T-helper 1 cell treated with Interleukin-12 subunit alpha and Interleukin-12 subunit beta and Interleukin-4 antibody, amounts not matched to agents 30 μg/mL and 1 μg/mL, for 36 hours (primary cell): ENCODE measurements around the gene TPX2.

Experiments
- H3K27ac Mint-ChIP-seq: one replicate; pipeline ENCODE4 v1.8.0; 2021; ENCODE audit warnings: mild to moderate bottlenecking, mixed read lengths
- H3K27me3 Mint-ChIP-seq: one replicate; pipeline ENCODE4 v1.8.0; 2021; ENCODE audit warnings: low read depth, mixed read lengths
- H3K36me3 Mint-ChIP-seq: one replicate; pipeline ENCODE4 v1.8.0; 2021; ENCODE audit warnings: low read depth, mixed read lengths
- H3K4me1 Mint-ChIP-seq: one replicate; pipeline ENCODE4 v1.8.0; 2021; ENCODE audit warnings: low read depth, mixed read lengths
- H3K4me3 Mint-ChIP-seq: one replicate; pipeline ENCODE4 v1.8.0; 2021; ENCODE audit warnings: mild to moderate bottlenecking, moderate library complexity, mixed read lengths
- H3K9me3 Mint-ChIP-seq: one replicate; pipeline ENCODE4 v1.8.0; 2021; ENCODE audit warnings: mixed read lengths

The TPX2 gene

DNA sequence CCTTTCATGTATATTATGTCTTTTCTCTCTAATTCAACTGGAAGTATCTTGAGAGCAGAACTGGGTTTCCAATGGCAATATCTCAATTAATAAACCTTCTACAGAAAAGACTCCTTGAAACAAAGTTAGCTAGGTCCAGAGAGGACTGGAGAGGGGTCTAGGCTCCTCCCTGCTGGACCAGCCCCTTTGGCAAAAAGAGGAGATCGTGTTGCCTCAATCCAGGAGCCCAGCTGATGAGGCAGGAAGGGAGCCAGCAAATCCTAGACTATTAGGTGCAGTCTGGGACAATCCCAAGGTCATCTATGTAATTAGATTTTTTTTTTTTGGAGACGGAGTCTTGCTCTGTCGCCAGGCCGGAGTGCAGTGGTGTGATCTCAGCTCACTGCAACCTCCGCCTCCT lies 38.3 kb upstream of the TPX2 start:
- Mint-ChIP-seq H3K27me3 (no peaks in the 10 kb centered on the region), H3K27ac (peak overlapping the region; percentile 94), H3K4me1 (peaks cover 54% of the 10 kb centered on the region), H3K4me3 (peak overlapping the region; percentile 23), H3K36me3 (peaks cover 53% of the 10 kb centered on the region), H3K9me3 (no peaks in the 10 kb centered on the region)

- Mint-ChIP-seq H3K4me3 (peak overlapping the region; percentile 11), H3K27me3 (no peaks in the 10 kb centered on the region), H3K27ac (peak overlapping the region; percentile 59), H3K4me1 (peaks cover 59% of the 10 kb centered on the region), H3K9me3 (no peaks in the 10 kb centered on the region), H3K36me3 (peaks cover 50% of the 10 kb centered on the region)
Measured at GRCh38 chr20:31701591-31701990, 37.5 kb upstream of the TPX2 start.

- Mint-ChIP-seq H3K4me1 (peaks cover 62% of the 10 kb centered on the region), H3K27me3 (no peaks in the 10 kb centered on the region), H3K9me3 (no peaks in the 10 kb centered on the region), H3K36me3 (peaks cover 46% of the 10 kb centered on the region), H3K27ac (no peak overlapping the region), H3K4me3 (no peak overlapping the region)
Measured at GRCh38 chr20:31704225-31705119, 34.6 kb upstream of the TPX2 start.

DNA sequence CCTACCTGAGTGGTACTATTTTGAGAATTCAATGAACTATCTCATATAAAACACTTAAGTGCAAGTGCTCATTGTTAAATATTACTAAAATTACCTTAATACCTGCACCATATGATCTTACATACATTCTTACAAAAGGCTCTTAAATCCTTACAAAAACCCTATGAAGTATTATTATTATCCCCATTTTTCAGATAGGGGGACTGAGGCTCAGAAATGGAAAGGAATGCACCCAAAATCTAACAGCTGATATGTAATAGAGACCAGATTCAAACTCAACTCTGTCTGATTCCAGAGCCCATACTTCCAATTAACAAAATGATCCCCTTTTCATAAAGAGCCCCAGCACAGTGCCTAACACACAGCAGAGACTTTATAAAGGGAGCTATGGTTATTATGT lies 33.9 kb upstream of the TPX2 start:
- Mint-ChIP-seq H3K9me3 (no peaks in the 10 kb centered on the region), H3K4me1 (peaks cover 59% of the 10 kb centered on the region), H3K4me3 (no peak overlapping the region), H3K27me3 (no peaks in the 10 kb centered on the region), H3K36me3 (peaks cover 46% of the 10 kb centered on the region), H3K27ac (no peak overlapping the region)

DNA sequence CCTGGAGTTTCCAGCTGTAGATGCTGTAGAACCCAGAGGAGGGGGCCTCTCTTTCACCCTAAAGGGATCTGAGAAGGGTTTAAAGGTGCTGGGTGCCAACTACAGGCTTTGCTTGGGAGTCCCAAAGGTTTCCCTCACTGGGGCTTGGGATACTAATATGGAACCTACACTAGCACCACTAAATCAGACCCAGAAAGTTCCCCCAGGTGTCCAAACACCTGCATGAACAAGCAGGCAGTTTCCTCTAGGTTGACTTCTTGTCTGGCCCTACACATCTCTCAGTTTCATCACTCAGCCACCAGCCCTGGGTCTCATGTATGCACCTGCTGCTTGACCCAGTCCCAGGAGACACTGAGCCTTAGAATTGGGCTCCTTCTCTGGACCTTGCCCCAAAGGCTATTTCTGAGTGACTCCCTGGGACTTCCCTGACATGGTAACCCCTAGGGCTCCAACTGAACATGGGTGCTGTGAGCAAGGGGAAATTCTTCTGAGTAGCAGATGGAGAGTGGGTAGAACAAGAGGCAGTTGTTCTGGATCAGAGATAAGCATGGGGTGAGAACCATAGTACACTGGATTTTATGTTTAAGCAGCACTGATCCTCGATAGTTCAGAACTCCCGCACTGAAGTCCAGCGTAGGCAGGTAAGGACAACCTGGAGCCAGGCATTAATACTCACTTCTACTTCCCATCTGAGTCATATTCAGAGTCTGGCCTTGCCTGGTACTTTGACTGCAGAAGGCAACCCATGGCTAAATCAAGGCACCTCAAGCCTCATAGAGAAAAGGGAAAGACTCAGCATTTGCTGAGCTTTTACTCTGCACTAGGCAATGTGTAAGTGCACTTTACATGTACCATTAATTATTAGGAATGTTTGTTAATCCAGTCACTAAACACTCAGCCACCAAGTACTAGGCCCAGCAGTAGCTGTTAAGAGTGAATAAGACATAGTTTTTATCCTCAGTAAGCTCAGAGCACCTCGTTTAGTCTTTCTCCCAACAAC lies 33.2 kb upstream of the TPX2 start:
- Mint-ChIP-seq H3K9me3 (no peaks in the 10 kb centered on the region), H3K4me1 (peaks cover 57% of the 10 kb centered on the region), H3K27me3 (no peaks in the 10 kb centered on the region), H3K4me3 (no peak overlapping the region), H3K27ac (peak overlapping the region; percentile 8), H3K36me3 (peaks cover 40% of the 10 kb centered on the region)

- no peak overlapping the region for H3K4me3 Mint-ChIP-seq
- peak overlapping the region; percentile 8 for H3K27ac Mint-ChIP-seq
- peaks cover 41% of the 10 kb centered on the region for H3K36me3 Mint-ChIP-seq
- no peaks in the 10 kb centered on the region for H3K9me3 Mint-ChIP-seq
- H3K4me1 Mint-ChIP-seq: peaks cover 61% of the 10 kb centered on the region
- no peaks in the 10 kb centered on the region for H3K27me3 Mint-ChIP-seq
Measured at GRCh38 chr20:31706607-31707257, 32.4 kb upstream of the TPX2 start.

GRCh38 chr20:31707258-31707615 lies 31.9 kb upstream of the TPX2 start:
- no peaks in the 10 kb centered on the region for H3K9me3 Mint-ChIP-seq
- no peak overlapping the region for H3K4me3 Mint-ChIP-seq
- no peaks in the 10 kb centered on the region for H3K27me3 Mint-ChIP-seq
- peaks cover 36% of the 10 kb centered on the region for H3K36me3 Mint-ChIP-seq
- peaks cover 61% of the 10 kb centered on the region for H3K4me1 Mint-ChIP-seq
- no peak overlapping the region for H3K27ac Mint-ChIP-seq

DNA sequence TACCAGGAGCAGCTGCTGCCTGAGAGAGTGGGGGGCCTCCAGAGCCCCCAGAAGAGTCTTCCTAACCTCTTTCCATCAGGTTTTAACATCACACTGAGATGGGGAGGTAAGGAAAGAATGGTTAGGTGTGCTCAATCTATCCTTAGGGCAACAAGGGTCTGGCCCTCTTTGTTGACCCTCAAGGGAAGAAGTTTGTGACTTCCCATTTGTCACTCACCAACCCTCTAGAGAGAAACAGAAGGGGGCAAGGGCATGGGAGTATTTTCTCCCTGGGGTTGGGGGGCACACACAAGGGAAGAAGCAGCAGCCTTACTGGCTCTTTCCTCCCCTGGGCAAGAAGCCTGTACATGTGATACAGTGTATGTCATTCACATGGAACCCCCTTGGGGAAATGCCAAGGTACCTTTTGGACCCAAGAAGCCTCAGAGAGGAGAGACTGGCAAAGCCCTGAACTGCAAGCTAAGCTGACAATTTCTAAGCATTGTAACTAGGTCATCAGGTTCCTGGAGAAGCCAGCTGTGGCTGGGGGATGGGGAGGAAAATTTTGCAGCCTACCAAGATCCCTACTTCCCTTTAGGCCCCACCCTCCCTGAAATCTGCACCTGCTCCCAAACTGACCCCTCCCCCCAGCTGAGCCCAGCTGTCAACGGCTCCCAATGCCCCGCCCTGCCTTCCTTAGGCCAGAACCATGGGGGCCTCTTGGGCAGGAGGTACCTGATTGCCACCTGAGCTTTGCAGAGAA lies 30.9 kb upstream of the TPX2 start:
- Mint-ChIP-seq H3K36me3 (peaks cover 43% of the 10 kb centered on the region), H3K4me3 (peak overlapping the region; percentile 21), H3K27me3 (no peaks in the 10 kb centered on the region), H3K27ac (peak overlapping the region; percentile 70), H3K9me3 (no peaks in the 10 kb centered on the region), H3K4me1 (peaks cover 68% of the 10 kb centered on the region)

- peak overlapping the region; percentile 13 for H3K4me3 Mint-ChIP-seq
- H3K4me1 Mint-ChIP-seq: peaks cover 74% of the 10 kb centered on the region
- no peaks in the 10 kb centered on the region for H3K27me3 Mint-ChIP-seq
- H3K36me3 Mint-ChIP-seq: peaks cover 50% of the 10 kb centered on the region
- no peaks in the 10 kb centered on the region for H3K9me3 Mint-ChIP-seq
- peak overlapping the region; percentile 81 for H3K27ac Mint-ChIP-seq
Measured at GRCh38 chr20:31708736-31709534, 30.2 kb upstream of the TPX2 start.

- H3K27me3 Mint-ChIP-seq: no peaks in the 10 kb centered on the region
- H3K4me1 Mint-ChIP-seq: peaks cover 72% of the 10 kb centered on the region
- peak overlapping the region; percentile 2 for H3K4me3 Mint-ChIP-seq
- no peak overlapping the region for H3K27ac Mint-ChIP-seq
- no peaks in the 10 kb centered on the region for H3K9me3 Mint-ChIP-seq
- peaks cover 53% of the 10 kb centered on the region for H3K36me3 Mint-ChIP-seq
Measured at GRCh38 chr20:31709939-31710338, 29.2 kb upstream of the TPX2 start.

DNA sequence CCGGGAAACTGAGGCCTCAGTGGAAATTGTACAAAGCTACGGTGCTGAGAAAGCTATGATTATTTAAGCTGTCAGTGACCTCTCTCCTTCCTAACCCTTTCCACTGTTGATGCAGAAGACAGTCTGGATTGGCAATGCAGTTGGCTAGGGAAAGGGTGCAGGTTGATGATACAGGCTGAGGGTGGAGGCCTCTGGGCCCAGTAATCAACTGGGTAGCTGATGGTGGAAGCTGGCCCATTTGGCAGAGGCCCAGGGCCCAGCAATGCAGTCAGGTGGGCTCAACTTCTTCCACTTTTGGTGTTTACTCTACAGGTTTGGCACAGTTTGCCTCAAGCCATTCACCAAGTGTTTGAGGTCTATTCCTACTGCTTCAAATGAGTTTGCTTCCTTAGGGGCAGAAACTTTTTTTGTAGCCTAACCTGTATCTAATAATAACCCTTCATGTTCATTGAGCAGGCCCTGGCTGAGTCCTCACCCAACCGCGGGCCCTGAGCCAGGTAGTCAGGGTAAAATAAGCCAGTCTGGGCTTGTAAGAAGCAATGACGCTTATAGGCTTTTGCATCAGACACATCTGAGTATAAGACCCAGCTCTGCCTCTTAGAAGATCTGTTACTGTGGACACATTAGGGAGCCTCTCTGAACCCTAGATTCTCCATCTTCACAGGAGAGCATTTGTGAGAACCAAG lies 28.5 kb upstream of the TPX2 start:
- Mint-ChIP-seq H3K4me3 (no peak overlapping the region), H3K9me3 (no peaks in the 10 kb centered on the region), H3K4me1 (peaks cover 73% of the 10 kb centered on the region), H3K36me3 (peaks cover 53% of the 10 kb centered on the region), H3K27ac (no peak overlapping the region), H3K27me3 (no peaks in the 10 kb centered on the region)

DNA sequence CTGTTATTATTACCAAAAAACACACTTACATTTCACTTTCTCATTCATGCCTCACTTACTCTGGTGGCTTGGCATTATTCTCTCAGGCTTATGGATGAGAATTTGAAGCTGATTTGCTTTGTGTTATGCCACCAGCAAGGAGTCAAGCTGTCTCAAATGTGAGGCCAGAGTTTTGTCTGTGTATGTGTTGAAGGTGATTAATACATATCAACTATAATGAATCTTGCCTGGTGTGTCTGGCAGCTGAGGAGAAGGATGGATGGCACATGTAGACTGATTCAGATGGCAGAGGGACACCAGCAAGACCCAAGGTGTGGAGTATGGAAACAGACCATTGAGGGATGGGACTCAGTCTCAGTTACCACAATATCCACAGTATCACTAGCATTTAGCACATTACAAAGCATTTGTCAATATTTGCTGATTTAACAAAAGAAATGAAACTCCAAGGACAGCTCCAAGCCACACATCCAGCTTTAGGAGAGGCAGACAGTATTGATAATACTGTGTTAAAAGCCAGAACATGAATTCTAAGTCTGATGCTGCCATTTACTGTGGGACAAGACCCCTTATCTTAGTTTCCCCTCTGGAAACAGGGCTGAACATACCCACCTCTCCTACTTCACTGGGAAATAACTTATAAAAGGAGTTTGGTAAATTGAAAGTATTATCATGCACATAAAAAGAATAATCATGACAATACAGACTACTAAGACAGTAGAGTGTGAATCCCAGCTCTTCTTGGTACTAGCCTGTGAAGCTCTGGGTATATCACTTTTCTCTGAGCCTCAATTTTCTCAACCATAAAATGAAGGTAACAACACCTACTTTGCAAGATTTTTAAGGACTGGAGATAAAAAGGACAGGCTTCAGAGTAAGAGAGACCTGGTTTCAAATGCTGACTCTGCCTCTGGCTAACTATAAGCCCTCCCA lies 27.6 kb upstream of the TPX2 start:
- peaks cover 58% of the 10 kb centered on the region for H3K36me3 Mint-ChIP-seq
- H3K27me3 Mint-ChIP-seq: no peaks in the 10 kb centered on the region
- H3K27ac Mint-ChIP-seq: peak overlapping the region; percentile 31
- no peak overlapping the region for H3K4me3 Mint-ChIP-seq
- H3K9me3 Mint-ChIP-seq: no peaks in the 10 kb centered on the region
- peaks cover 75% of the 10 kb centered on the region for H3K4me1 Mint-ChIP-seq
